Testis (tissue), 3 donors: Measurements from ENCODE around the gene LSMEM2. TPM values are rescaled to one million over a fixed set of nuclear protein-coding genes. Genes with fewer than 3 reads are reported as not detected.

Experiments used
- DNase-seq: peaks from one replicate; pipeline ENCODE4 v3.0.0-alpha.2; 2019
- H3K27ac ChIP-seq, 2 donors: fragments of 200-600 bp; sonication (generic); one replicate each; pipeline ENCODE4 v1.5.1; 2019
- H3K27me3 ChIP-seq: fragments of 200-600 bp; sonication (generic); one replicate; pipeline ENCODE4 v1.5.1; 2019
- H3K36me3 ChIP-seq: fragments of 200-600 bp; sonication (generic); one replicate; pipeline ENCODE4 v1.5.1; 2017; ENCODE audit warnings: low read depth; ENCODE audit errors: missing control alignments
- H3K4me1 ChIP-seq: fragments of 200-600 bp; sonication (generic); one replicate; pipeline ENCODE4 v1.5.1; 2019
- H3K4me3 ChIP-seq, 2 donors: fragments of 200-600 bp; sonication (generic); one replicate each; pipeline ENCODE4 v1.5.1; 2017 to 2019
- H3K9me3 ChIP-seq: fragments of 200-600 bp; sonication (generic); one replicate; pipeline ENCODE4 v1.5.1; 2017
- CTCF ChIP-seq, 3 experiments: fragments of 450-650 bp in 2 of 3; fragments of 200-600 bp in 1 of 3; sonication (generic) in 1 of 3; IDR thresholded peaks; one replicate each; pipeline ENCODE4 v1.5.1; 2016 to 2019; ENCODE audit warnings: antibody characterized with exemption in 3 of 3, mild to moderate bottlenecking in 2 of 3, moderate library complexity in 1 of 3
- POLR2A ChIP-seq: fragments of 450-650 bp; IDR thresholded peaks from one replicate; pipeline ENCODE4 v1.6.1; 2017; ENCODE audit warnings: antibody characterized with exemption, mild to moderate bottlenecking, moderate library complexity
- WGBS, 2 donors: methylation state at CpG; one replicate each; pipeline ENCODE4 v1.1.5; 2018; 5-methylcytosine and 5-hydroxymethylcytosine counted together
- intact Hi-C: fragments of 100-400 bp; cut with DNase I; formaldehyde crosslinking; loops from one replicate; pipeline ENCODE4 v1.15.1; 2023; ENCODE audit warnings: low total_unique reads
- polyA plus RNA-seq: library from polyadenylated mRNA; stranded (reverse); fragments of 350-450 nt; fragmentation: Illumina TruSeq; extraction: RNeasy Lipid Tissue Mini Kit (QIAGEN cat#74804); gene quantifications from one replicate; pipeline ENCODE4 v1.2.3, GENCODE V29; 2014; ENCODE audit warnings: low read depth, low replicate concordance; ENCODE audit not compliant: insufficient read depth
- total RNA-seq, 2 donors: library from RNA; depleted of rRNA; stranded (reverse); fragments of >200 nt; gene quantifications; one replicate each; pipeline ENCODE4 v1.2.3, GENCODE V29; 2016

The LSMEM2 gene
- total and polyA plus RNA-seq, 3 donors from 2014 or later, result 1.5 to 3.2 (median 2.6) TPM

DNA sequence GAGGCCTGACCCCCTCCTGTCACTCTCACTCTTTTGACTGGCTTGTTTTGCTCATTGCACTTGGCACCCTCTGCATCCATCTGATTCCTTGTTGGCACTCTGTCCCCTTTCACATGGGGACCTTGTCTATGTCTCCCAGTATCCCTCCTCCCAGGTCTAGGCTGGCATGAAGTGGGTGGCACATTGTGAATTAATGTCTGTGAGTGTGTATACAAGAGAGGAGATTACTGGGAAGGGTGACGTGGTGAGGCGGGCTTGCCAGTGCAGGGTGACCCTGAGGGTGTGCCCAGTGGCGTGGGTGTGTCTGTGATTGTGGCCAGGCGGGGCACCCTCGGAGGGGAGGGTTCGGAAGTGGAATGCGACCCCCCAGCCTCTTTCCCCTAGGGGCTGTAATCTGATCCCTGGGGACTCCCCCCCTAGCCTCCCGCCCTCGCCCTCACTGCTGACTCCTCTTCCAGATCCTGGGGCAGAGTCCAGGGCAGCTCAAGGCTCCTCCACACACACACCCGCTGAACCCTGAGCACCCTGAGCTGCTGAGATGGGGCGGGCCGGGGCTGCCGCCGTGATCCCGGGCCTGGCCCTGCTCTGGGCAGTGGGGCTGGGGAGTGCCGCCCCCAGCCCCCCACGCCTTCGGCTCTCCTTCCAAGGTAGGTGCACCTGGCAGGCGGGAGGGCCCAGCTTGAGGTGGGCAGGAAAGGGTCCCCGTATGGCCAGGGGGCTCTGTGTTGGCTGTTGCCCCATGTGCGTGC lies 10.0 kb upstream of the LSMEM2 start, which contains the start of gene SEMA3B:
Gene SEMA3B, plus strand, starts transcription at position 445 of the 749 bp plus-strand sequence. Its CDS starts 94 bp downstream, at position 539.
- TF ChIP-seq POLR2A (no peak), CTCF (IDR thresholded peaks at IDR 0.05) (no peak)
- Histone ChIP-seq H3K4me3 (no peak within 1 kb of the TSS), H3K27me3 (no peaks in the 10 kb centered on the region), H3K36me3 (no peaks in the 10 kb centered on the region), H3K9me3 (no peaks in the 10 kb centered on the region), H3K27ac (no peak within 1 kb of the TSS), H3K4me1 (peaks cover 63% of the 10 kb centered on the region)
- intact Hi-C loops, result no loop called here
- peak; percentile 65 for DNase-seq
- WGBS, 2 donors, result 38 to 43% methylated on average over 2 to 19 of the region's 21 CpGs

- no peak for TF ChIP-seq CTCF (IDR thresholded peaks at IDR 0.05)
- no peak for TF ChIP-seq POLR2A
- no peak for DNase-seq
- Histone ChIP-seq H3K27ac (no peak overlapping the region), H3K4me3 (no peak overlapping the region), H3K27me3 (no peaks in the 10 kb centered on the region), H3K9me3 (no peaks in the 10 kb centered on the region), H3K4me1 (peaks cover 57% of the 10 kb centered on the region), H3K36me3 (no peaks in the 10 kb centered on the region)
- WGBS, 2 donors, result 59 to 71% methylated on average over 4 of the region's 4 CpGs
- intact Hi-C loops, result no loop called here
Observed at GRCh38 chr3:50269460-50269859, 9.4 kb upstream of the LSMEM2 start.

- Histone ChIP-seq H3K27me3 (no peaks in the 10 kb centered on the region), H3K4me3 (no peak overlapping the region), H3K36me3 (no peaks in the 10 kb centered on the region), H3K4me1 (peaks cover 52% of the 10 kb centered on the region), H3K9me3 (no peaks in the 10 kb centered on the region), H3K27ac (no peak overlapping the region)
- no peak for TF ChIP-seq CTCF (IDR thresholded peaks at IDR 0.05)
- no peak for TF ChIP-seq POLR2A
- no peak for DNase-seq
- WGBS, 2 donors, result 80 to 92% methylated on average over 2 to 8 of the region's 8 CpGs
- intact Hi-C loops, result loop anchor here (10.0 kb wide), 1 partner anchor 75 kb away; the partner anchor contains the start of gene GNAT1
Observed at GRCh38 chr3:50269977-50270413, 8.9 kb upstream of the LSMEM2 start.

DNA sequence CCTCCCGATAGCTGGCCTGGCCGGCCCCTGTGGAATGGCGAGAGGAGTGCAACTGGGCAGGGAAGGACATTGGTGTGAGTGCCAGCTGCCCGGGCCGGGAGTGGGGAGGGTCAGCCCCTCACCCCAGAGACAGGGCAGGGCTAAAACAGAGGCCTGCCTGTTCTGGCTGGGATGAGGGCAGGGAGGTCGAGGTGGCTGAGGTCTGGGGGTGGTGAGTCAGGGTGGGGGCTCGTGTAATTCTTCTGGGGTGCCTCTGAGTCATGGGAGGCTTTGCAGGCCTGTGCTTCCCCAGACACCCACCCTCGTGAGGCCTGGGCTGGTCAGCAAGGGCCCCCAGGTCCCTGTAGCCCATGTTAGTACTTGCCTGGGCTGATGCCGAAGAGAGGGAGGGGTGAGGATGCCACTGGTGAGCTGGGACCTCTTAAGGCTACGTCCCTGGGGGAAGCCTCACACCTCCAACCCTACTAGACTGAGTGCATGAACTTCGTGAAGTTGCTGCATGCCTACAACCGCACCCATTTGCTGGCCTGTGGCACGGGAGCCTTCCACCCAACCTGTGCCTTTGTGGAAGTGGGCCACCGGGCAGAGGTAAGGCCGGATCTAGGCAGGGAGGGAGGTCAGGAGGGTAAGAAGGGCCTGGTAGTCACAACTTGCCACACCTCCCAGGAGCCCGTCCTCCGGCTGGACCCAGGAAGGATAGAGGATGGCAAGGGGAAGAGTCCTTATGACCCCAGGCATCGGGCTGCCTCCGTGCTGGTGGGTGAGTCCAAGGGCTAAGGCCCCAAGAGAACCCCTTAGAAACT lies 8.3 kb upstream of the LSMEM2 start:
- Histone ChIP-seq H3K27me3 (no peaks in the 10 kb centered on the region), H3K4me1 (peaks cover 46% of the 10 kb centered on the region), H3K36me3 (no peaks in the 10 kb centered on the region), H3K4me3 (no peak overlapping the region), H3K9me3 (no peaks in the 10 kb centered on the region), H3K27ac (no peak overlapping the region)
- WGBS, 2 donors, result 89 to 90% methylated on average over 14 to 19 of the region's 19 CpGs
- no peak for TF ChIP-seq CTCF (IDR thresholded peaks at IDR 0.05)
- no peak for TF ChIP-seq POLR2A
- no peak for DNase-seq
- intact Hi-C loops, result loop anchor here (10.0 kb wide), 1 partner anchor 76 kb away; the partner anchor contains the start of gene GNAT1
